Measurements from ENCODE around the gene SIX1. TPM values are rescaled to one million over a fixed set of nuclear protein-coding genes. Genes with fewer than 3 reads are reported as not detected.
A peak's percentile ranks its signal among the peaks of the same experiment; 100 is the strongest.

The SIX1 gene
- total RNA-seq, 1 donor: under 0.01 TPM

- no peak for TF ChIP-seq CTCF (IDR thresholded peaks at IDR 0.05; ENCODE audit: insufficient read depth, low read depth, low read length)
- no peak overlapping the region for H3K4me3 ChIP-seq (ENCODE audit: low read depth, low read length)
- no peak for DNase-seq (ENCODE audit: low read depth)
Observed at GRCh38 chr14:60622917-60623257, 26.4 kb downstream of the SIX1 start.

- no peak for DNase-seq (ENCODE audit: low read depth)
- no peak overlapping the region for H3K4me3 ChIP-seq (ENCODE audit: low read depth, low read length)
Observed at GRCh38 chr14:60622210-60622916, 26.9 kb downstream of the SIX1 start.

GRCh38 chr14:60621386-60621785, 27.9 kb downstream of the SIX1 start:
- TF ChIP-seq CTCF (IDR thresholded peaks at IDR 0.05; ENCODE audit: insufficient read depth, low read depth, low read length): no peak

More at GRCh38 chr14:60622210-60622916, 26.9 kb downstream of the SIX1 start:
- no peak for TF ChIP-seq CTCF (IDR thresholded peaks at IDR 0.05; ENCODE audit: insufficient read depth, low read depth, low read length)

GRCh38 chr14:60618241-60618640, 31.0 kb downstream of the SIX1 start:
- no peak overlapping the region for H3K4me3 ChIP-seq (ENCODE audit: low read depth, low read length)
- no peak for DNase-seq (ENCODE audit: low read depth)
- TF ChIP-seq CTCF (IDR thresholded peaks at IDR 0.05; ENCODE audit: insufficient read depth, low read depth, low read length): no peak

More at GRCh38 chr14:60621386-60621785, 27.9 kb downstream of the SIX1 start:
- H3K4me3 ChIP-seq (ENCODE audit: low read depth, low read length): no peak overlapping the region
- DNase-seq (ENCODE audit: low read depth): no peak

- no peak for TF ChIP-seq CTCF (IDR thresholded peaks at IDR 0.05; ENCODE audit: insufficient read depth, low read depth, low read length)
- DNase-seq (ENCODE audit: low read depth): peak; percentile 2
- H3K4me3 ChIP-seq (ENCODE audit: low read depth, low read length): no peak overlapping the region
Observed at GRCh38 chr14:60616461-60616959, 32.8 kb downstream of the SIX1 start.

GRCh38 chr14:60602291-60602690, 47.0 kb downstream of the SIX1 start:
- no peak overlapping the region for H3K4me3 ChIP-seq (ENCODE audit: low read depth, low read length)
- no peak for TF ChIP-seq CTCF (IDR thresholded peaks at IDR 0.05; ENCODE audit: insufficient read depth, low read depth, low read length)
- no peak for DNase-seq (ENCODE audit: low read depth)

- no peak overlapping the region for H3K4me3 ChIP-seq (ENCODE audit: low read depth, low read length)
- no peak for DNase-seq (ENCODE audit: low read depth)
- no peak for TF ChIP-seq CTCF (IDR thresholded peaks at IDR 0.05; ENCODE audit: insufficient read depth, low read depth, low read length)
Observed at GRCh38 chr14:60599727-60600126, 49.5 kb downstream of the SIX1 start.

Measured in fibroblast of villous mesenchyme (primary cell).